Measurements from ENCODE around the gene EHD4.

The EHD4 gene

GRCh38 chr15:41852736-41853590 is 119.4 kb downstream of the EHD4 start:
- Histone ChIP-seq H3K4me1 (ENCODE audit: low read length) (no peaks in the 10 kb centered on the region), H3K79me2 (ENCODE audit: low read length) (no peaks in the 10 kb centered on the region), H3K36me3 (replicated peaks; ENCODE audit: low read depth, low read length) (no peaks in the 10 kb centered on the region), H2AFZ (ENCODE audit: low read depth, low read length) (no peak overlapping the region), H3K27me3 (ENCODE audit: low read depth, low read length) (no peaks in the 10 kb centered on the region), H3K4me2 (ENCODE audit: low read length) (no peak overlapping the region), H3K27ac (ENCODE audit: low read length) (no peak overlapping the region), H4K20me1 (ENCODE audit: insufficient read depth, low read length) (no peaks in the 10 kb centered on the region), H3K9me3 (ENCODE audit: insufficient read depth, low read length) (no peaks in the 10 kb centered on the region), H3K9ac (ENCODE audit: low read length) (no peak overlapping the region), H3K4me3 (ENCODE audit: low read length) (no peak overlapping the region)
- TF ChIP-seq CTCF (IDR thresholded peaks at IDR 0.05; ENCODE audit: low read depth, low read length), result no peak
- no peak for TF ChIP-seq EZH2phosphoT487 (IDR thresholded peaks at IDR 0.05; ENCODE audit: low read depth)

- Histone ChIP-seq H2AFZ (ENCODE audit: low read depth, low read length) (no peak overlapping the region), H3K4me2 (ENCODE audit: low read length) (no peak overlapping the region), H3K4me1 (ENCODE audit: low read length) (no peaks in the 10 kb centered on the region), H3K4me3 (ENCODE audit: low read length) (no peak overlapping the region), H3K27me3 (ENCODE audit: low read depth, low read length) (no peaks in the 10 kb centered on the region), H3K9me3 (ENCODE audit: insufficient read depth, low read length) (no peaks in the 10 kb centered on the region), H3K9ac (ENCODE audit: low read length) (no peak overlapping the region), H3K36me3 (replicated peaks; ENCODE audit: low read depth, low read length) (no peaks in the 10 kb centered on the region), H3K27ac (ENCODE audit: low read length) (no peak overlapping the region), H4K20me1 (ENCODE audit: insufficient read depth, low read length) (no peaks in the 10 kb centered on the region), H3K79me2 (ENCODE audit: low read length) (no peaks in the 10 kb centered on the region)
- no peak for TF ChIP-seq CTCF (IDR thresholded peaks at IDR 0.05; ENCODE audit: low read depth, low read length)
- TF ChIP-seq EZH2phosphoT487 (IDR thresholded peaks at IDR 0.05; ENCODE audit: low read depth), result no peak
These were observed 120.5 kb downstream of the EHD4 start for GRCh38 chr15:41851755-41852370.

GRCh38 chr15:41851167-41851523 is 121.2 kb downstream of the EHD4 start:
- Histone ChIP-seq H3K4me2 (ENCODE audit: low read length) (no peak overlapping the region), H4K20me1 (ENCODE audit: insufficient read depth, low read length) (no peaks in the 10 kb centered on the region)

More at GRCh38 chr15:41851167-41851523, 121.2 kb downstream of the EHD4 start:
- Histone ChIP-seq H3K9me3 (ENCODE audit: insufficient read depth, low read length) (no peaks in the 10 kb centered on the region), H3K27ac (ENCODE audit: low read length) (no peak overlapping the region), H3K4me3 (ENCODE audit: low read length) (no peak overlapping the region), H3K4me1 (ENCODE audit: low read length) (no peaks in the 10 kb centered on the region), H3K9ac (ENCODE audit: low read length) (no peak overlapping the region), H2AFZ (ENCODE audit: low read depth, low read length) (no peak overlapping the region), H3K79me2 (ENCODE audit: low read length) (no peaks in the 10 kb centered on the region), H3K36me3 (replicated peaks; ENCODE audit: low read depth, low read length) (no peaks in the 10 kb centered on the region), H3K27me3 (ENCODE audit: low read depth, low read length) (no peaks in the 10 kb centered on the region)
- TF ChIP-seq EZH2phosphoT487 (IDR thresholded peaks at IDR 0.05; ENCODE audit: low read depth) (no peak), CTCF (IDR thresholded peaks at IDR 0.05; ENCODE audit: low read depth, low read length) (no peak)
